Thyroid gland (tissue), 4 donors: ENCODE measurements around the gene GLT1D1.

ENCODE experiments used
- CTCF ChIP-seq, 6 experiments: fragments of 200-600 bp in 3 of 6; fragments of 450-650 bp in 3 of 6; sonication (generic) in 3 of 6; IDR thresholded peaks; one replicate each; pipeline ENCODE4 v1.5.1; 2016 to 2019; ENCODE audit warnings: antibody characterized with exemption in 6 of 6, mild to moderate bottlenecking in 2 of 6, inconsistent platforms in 1 of 6, moderate library complexity in 1 of 6
- POLR2A ChIP-seq, 2 donors: fragments of 450-650 bp; IDR thresholded peaks; one replicate each; pipeline ENCODE4 v1.6.1; 2017; ENCODE audit warnings: antibody characterized with exemption in 2 of 2, mild to moderate bottlenecking in 2 of 2, moderate library complexity in 1 of 2

DNA sequence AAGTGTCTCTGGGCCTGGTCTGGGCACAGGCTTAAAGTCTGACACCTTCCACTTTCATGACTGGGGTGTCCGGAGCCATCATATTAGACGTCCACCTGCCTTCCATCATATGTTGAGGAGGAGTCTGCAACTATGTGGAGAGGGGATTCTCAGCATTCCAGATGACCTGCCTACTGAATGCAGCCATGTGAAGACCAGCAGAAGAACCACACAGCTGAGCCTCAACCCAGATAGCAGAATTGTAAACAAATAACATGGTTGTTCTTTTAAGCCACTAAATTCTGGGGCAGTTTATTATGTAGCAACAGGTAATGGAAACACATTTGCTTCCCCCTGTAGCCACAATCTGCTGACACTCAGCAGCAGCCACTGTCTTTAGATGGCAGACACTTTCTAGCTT lies 25.6 kb upstream of the GLT1D1 start:
- no peak for TF ChIP-seq CTCF (IDR thresholded peaks at IDR 0.05)
- no peak for TF ChIP-seq POLR2A (IDR thresholded peaks at IDR 0.05)
